SK-N-SH (cell line): ENCODE results near the gene EXOC6B.

Experiments used
- CTCF ChIP-seq: fragments of 200-600 bp; sonication (generic); IDR thresholded peaks from 2 replicates; pipeline ENCODE4 v1.6.1; 2017; ENCODE audit warnings: antibody characterized with exemption, mild to moderate bottlenecking, moderate library complexity
- EP300 ChIP-seq, 2 experiments: IDR thresholded peaks; 2 replicates each; pipeline versions ENCODE4 v1.4.0 to v1.6.1; 2012; ENCODE audit warnings: borderline replicate concordance in 1 of 2, low read depth in 1 of 2, low read length in 1 of 2
- GABPA ChIP-seq: IDR thresholded peaks from 2 replicates; pipeline ENCODE4 v1.4.0; 2012; ENCODE audit warnings: low read depth, mild to moderate bottlenecking
- NRF1 ChIP-seq: IDR thresholded peaks from 2 replicates; pipeline ENCODE4 v1.6.1; 2012; ENCODE audit warnings: low read depth, mild to moderate bottlenecking, low read length
- PBX3 ChIP-seq: IDR thresholded peaks from 2 replicates; pipeline ENCODE4; 2012
- POLR2AphosphoS5 ChIP-seq: IDR thresholded peaks from 2 replicates; pipeline ENCODE4 v1.6.1; 2012; ENCODE audit warnings: low read depth, low read length
- RAD21 ChIP-seq: IDR thresholded peaks from 2 replicates; pipeline ENCODE4 v1.6.1; 2012; ENCODE audit warnings: mild to moderate bottlenecking, low read length
- RFX5 ChIP-seq: IDR thresholded peaks from 2 replicates; pipeline ENCODE4 v1.6.1; 2012; ENCODE audit warnings: mild to moderate bottlenecking, improper control_type of control experiment, low read length
- SMC3 ChIP-seq: IDR thresholded peaks from 2 replicates; pipeline ENCODE4 v1.6.1; 2012; ENCODE audit warnings: low read depth, low read length, improper control_type of control experiment
- USF1 ChIP-seq: IDR thresholded peaks from 2 replicates; pipeline ENCODE4 v1.4.0; 2012; ENCODE audit warnings: low read depth, borderline replicate concordance
- USF2 ChIP-seq: fragments of 150-350 bp; IDR thresholded peaks from 2 replicates; pipeline ENCODE4 v1.6.1; 2017; ENCODE audit warnings: antibody characterized with exemption, low read length, low read depth, borderline replicate concordance
- TF ChIP-seq, protein P1 (sequence below): IDR thresholded peaks from 2 replicates; pipeline ENCODE4 v1.4.0; 2012; ENCODE audit warnings: low read depth, borderline replicate concordance
- TF ChIP-seq, protein P2 (sequence below): IDR thresholded peaks from 2 replicates; pipeline ENCODE4 v1.4.0; 2012; ENCODE audit warnings: low read depth

DNA sequence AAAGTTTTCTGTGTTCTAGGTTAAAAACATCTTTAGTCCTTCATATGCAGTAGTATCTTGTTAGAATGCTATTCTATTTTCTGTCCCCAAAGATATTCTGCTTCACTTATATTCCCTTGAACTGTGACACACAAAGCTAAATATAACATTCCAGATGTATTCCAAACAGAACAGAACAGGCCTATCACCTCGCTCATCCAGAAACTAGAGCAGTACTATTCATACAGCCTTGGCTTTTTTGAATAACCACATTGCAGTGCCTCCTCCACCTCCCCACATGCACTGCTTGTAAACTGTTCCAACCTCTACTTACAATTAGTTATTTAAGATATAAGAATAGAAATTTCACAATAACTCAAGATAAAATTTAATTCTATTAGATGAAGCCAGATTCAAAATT, 196.8 kb downstream of the EXOC6B start:
- TF ChIP-seq CTCF = no peak
- TF ChIP-seq, protein P1, sequence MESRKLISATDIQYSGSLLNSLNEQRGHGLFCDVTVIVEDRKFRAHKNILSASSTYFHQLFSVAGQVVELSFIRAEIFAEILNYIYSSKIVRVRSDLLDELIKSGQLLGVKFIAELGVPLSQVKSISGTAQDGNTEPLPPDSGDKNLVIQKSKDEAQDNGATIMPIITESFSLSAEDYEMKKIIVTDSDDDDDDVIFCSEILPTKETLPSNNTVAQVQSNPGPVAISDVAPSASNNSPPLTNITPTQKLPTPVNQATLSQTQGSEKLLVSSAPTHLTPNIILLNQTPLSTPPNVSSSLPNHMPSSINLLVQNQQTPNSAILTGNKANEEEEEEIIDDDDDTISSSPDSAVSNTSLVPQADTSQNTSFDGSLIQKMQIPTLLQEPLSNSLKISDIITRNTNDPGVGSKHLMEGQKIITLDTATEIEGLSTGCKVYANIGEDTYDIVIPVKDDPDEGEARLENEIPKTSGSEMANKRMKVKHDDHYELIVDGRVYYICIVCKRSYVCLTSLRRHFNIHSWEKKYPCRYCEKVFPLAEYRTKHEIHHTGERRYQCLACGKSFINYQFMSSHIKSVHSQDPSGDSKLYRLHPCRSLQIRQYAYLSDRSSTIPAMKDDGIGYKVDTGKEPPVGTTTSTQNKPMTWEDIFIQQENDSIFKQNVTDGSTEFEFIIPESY = no peak
- TF ChIP-seq RFX5 = no peak
- TF ChIP-seq, protein P2, sequence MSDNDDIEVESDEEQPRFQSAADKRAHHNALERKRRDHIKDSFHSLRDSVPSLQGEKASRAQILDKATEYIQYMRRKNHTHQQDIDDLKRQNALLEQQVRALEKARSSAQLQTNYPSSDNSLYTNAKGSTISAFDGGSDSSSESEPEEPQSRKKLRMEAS = no peak
- TF ChIP-seq POLR2AphosphoS5 = no peak
- TF ChIP-seq PBX3 = no peak
- TF ChIP-seq USF1 = no peak
- no peak for TF ChIP-seq SMC3
- no peak for TF ChIP-seq GABPA
- TF ChIP-seq RAD21 = no peak
- TF ChIP-seq NRF1 = no peak
- TF ChIP-seq USF2 = no peak
- TF ChIP-seq EP300 (IDR thresholded peaks at IDR 0.05; ENCODE audit: borderline replicate concordance in 1 of 2, low read depth in 1 of 2, low read length in 1 of 2) = no peak
